ENCODE measurements around the gene LHCGR.

Gene LHCGR

DNA sequence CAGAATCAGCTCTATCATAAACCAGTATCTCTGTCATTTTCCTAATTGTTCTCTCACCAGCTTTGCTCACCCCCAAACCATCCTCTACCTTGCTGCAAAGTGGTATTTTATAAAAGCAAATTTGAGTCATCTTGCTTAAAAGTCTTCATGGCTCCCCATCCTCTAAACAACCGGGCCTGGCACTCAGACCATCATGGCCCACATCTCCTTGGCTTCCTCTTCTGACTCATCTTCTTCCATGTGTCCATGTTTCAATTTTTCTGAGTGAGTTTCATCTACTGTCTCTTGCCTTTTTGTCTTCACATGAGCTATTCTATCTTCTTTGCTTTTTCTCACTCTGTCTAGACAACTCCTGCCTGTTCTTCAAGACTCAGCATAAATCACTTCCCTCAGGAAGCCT lies 58.6 kb downstream of the LHCGR start:
- no peak overlapping the region for H3K4me3 ChIP-seq (ENCODE audit: low read depth, low read length)
- TF ChIP-seq, protein P1, sequence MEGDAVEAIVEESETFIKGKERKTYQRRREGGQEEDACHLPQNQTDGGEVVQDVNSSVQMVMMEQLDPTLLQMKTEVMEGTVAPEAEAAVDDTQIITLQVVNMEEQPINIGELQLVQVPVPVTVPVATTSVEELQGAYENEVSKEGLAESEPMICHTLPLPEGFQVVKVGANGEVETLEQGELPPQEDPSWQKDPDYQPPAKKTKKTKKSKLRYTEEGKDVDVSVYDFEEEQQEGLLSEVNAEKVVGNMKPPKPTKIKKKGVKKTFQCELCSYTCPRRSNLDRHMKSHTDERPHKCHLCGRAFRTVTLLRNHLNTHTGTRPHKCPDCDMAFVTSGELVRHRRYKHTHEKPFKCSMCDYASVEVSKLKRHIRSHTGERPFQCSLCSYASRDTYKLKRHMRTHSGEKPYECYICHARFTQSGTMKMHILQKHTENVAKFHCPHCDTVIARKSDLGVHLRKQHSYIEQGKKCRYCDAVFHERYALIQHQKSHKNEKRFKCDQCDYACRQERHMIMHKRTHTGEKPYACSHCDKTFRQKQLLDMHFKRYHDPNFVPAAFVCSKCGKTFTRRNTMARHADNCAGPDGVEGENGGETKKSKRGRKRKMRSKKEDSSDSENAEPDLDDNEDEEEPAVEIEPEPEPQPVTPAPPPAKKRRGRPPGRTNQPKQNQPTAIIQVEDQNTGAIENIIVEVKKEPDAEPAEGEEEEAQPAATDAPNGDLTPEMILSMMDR (IDR thresholded peaks at IDR 0.05; ENCODE audit: control insufficient read depth, extremely low read depth, insufficient read depth): no peak
- no peak for DNase-seq (ENCODE audit: low read depth)

DNA sequence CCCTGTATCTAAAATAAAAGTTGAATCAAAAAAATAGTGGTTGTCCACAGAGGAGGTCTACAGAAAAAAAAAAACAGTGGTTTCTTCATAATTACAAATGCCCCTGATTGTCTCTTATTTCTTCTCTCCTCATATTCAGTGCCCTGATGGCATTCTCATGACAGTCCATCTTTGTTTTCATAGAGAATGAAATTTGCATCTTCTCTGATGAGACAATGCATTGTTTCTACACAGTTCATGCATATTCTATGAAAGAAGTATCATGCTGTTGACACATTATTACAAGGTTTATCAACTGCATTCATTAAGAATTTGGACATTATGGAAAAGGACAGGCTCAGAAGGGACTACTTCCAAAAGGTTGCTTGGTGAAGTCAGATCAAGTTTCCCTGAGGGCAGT lies 59.5 kb downstream of the LHCGR start:
- DNase-seq (ENCODE audit: low read depth): no peak
- TF ChIP-seq, protein P1 (IDR thresholded peaks at IDR 0.05; ENCODE audit: control insufficient read depth, extremely low read depth, insufficient read depth): no peak
- H3K4me3 ChIP-seq (ENCODE audit: low read depth, low read length): no peak overlapping the region

DNA sequence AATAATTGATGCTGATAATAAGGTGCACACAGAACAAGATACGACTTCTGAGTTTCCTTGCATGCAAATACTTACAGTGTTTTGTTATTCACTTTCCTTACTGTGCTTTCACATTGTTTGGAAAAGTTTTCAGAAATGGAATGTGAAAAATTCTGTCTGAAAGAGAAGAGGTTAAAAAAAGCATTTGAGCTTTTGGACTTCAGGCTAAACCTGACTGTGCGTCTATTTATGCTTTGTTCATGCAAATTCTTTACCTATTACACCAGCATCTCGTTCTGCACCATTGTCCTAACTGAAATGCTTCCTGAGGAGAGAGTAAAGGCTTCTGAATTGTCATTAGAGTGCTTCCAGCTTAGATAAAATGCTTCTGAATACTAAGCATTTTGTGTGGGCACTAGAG lies 61.4 kb downstream of the LHCGR start:
- no peak overlapping the region for H3K4me3 ChIP-seq (ENCODE audit: low read depth, low read length)
- TF ChIP-seq, protein P1 (IDR thresholded peaks at IDR 0.05; ENCODE audit: control insufficient read depth, extremely low read depth, insufficient read depth): no peak
- DNase-seq (ENCODE audit: low read depth): no peak

DNA sequence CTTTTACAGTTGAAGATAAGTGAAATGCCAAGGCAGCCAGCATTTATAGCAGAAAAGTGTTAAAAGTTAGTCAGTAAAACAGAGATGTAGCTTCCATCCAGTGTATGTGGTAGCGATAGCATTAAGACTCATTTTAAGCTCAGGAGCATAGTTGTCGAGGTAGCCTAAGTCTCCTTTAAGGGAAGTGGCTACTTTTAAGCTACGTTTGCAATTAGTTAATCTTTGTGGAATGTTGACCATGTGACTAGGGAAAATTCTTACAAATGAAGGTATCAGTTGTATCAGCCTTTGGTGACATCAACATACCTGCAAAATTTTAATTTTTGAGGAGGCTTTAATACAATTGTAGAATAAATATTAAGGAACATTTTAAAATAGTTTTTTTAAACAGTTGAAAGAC lies 61.9 kb downstream of the LHCGR start:
- TF ChIP-seq, protein P1 (IDR thresholded peaks at IDR 0.05; ENCODE audit: control insufficient read depth, extremely low read depth, insufficient read depth): no peak
- DNase-seq (ENCODE audit: low read depth): no peak
- no peak overlapping the region for H3K4me3 ChIP-seq (ENCODE audit: low read depth, low read length)

DNA sequence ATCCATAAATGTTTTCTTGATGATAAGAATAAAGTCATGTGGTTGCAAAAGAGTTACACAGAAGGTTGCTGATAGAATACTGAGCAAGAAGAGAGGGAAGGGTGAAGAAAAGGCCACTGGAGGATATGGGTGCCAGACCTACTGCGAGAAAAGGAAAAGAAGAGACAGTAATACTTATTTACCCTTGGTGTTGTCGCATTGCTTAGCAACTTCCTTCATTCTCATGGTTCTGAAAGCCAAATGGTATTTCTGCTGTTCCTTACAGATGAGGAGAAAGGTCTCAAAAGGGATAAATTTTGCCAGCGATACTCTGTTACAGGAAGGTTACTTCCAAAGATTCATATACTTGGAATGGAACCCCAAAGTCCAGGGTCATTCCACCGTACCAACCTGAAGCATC lies 62.5 kb downstream of the LHCGR start:
- TF ChIP-seq, protein P1 (IDR thresholded peaks at IDR 0.05; ENCODE audit: control insufficient read depth, extremely low read depth, insufficient read depth): no peak
- H3K4me3 ChIP-seq (ENCODE audit: low read depth, low read length): no peak overlapping the region

DNA sequence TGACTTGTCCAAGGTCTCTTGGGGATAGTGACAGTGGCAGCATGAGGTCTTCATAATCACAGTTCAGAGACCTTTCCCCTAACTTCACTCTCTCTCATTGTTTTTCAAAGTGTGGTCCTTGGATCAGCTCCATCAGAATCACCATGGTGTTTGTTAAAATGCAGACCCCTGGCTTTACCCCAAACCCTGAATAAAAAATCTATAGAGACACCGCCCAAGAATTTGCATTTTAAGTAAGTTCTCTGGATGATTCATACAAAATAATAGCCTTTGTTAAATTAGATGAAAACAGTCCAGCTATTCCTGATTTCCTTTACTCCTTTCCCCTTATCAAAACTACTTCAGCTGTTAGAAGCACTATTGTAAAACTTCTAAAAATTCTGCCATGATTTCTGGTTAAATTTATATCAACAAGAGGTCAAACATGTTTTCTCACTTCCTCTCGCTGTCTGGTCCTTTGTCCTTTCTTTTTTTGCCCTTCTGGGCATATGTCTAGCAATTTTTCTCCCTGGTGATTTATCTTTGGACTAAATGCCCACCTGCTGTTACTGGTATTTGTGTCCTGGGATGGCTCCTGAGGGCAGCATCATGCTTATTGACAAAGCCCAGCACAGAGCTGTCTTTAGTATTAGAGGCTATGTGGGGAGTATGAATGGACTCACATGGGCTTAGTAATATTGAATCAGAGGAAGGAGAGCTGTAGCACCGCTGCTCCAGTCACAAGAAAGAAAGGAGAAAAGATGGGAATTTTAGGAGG lies 63.4 kb downstream of the LHCGR start:
- no peak overlapping the region for H3K4me3 ChIP-seq (ENCODE audit: low read depth, low read length)
- DNase-seq (ENCODE audit: low read depth): no peak
- TF ChIP-seq, protein P1 (IDR thresholded peaks at IDR 0.05; ENCODE audit: control insufficient read depth, extremely low read depth, insufficient read depth): no peak

More for the DNA sequence above, 62.5 kb downstream of the LHCGR start:
- DNase-seq (ENCODE audit: low read depth): no peak

DNA sequence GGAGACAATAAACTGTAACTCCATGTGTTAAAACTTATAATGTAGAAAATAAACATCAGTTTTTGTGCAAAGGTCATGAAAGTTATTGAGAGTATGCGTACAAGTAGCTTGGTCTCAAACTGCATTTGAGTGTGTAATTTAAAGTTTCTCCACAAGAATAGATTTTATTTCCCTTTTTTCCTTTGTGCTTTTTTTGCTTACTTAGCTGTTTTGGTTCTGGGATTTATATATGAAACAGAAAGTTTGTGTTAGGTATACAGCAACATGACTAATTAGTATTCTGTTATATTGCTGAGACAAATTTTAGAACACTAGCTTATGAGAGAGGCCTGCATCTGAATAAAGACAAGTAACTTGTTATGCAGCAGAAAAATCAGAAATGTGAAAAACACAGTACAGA lies 70.4 kb downstream of the LHCGR start:
- TF ChIP-seq, protein P1 (IDR thresholded peaks at IDR 0.05; ENCODE audit: control insufficient read depth, extremely low read depth, insufficient read depth): no peak
- no peak for DNase-seq (ENCODE audit: low read depth)
- H3K4me3 ChIP-seq (ENCODE audit: low read depth, low read length): no peak overlapping the region
